Measurements from ENCODE around the gene OR2A14.

GRCh38 chr7:144100607-144101006, 22.4 kb upstream of the OR2A14 start:
- TF ChIP-seq, protein P1, sequence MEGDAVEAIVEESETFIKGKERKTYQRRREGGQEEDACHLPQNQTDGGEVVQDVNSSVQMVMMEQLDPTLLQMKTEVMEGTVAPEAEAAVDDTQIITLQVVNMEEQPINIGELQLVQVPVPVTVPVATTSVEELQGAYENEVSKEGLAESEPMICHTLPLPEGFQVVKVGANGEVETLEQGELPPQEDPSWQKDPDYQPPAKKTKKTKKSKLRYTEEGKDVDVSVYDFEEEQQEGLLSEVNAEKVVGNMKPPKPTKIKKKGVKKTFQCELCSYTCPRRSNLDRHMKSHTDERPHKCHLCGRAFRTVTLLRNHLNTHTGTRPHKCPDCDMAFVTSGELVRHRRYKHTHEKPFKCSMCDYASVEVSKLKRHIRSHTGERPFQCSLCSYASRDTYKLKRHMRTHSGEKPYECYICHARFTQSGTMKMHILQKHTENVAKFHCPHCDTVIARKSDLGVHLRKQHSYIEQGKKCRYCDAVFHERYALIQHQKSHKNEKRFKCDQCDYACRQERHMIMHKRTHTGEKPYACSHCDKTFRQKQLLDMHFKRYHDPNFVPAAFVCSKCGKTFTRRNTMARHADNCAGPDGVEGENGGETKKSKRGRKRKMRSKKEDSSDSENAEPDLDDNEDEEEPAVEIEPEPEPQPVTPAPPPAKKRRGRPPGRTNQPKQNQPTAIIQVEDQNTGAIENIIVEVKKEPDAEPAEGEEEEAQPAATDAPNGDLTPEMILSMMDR (IDR thresholded peaks at IDR 0.05; ENCODE audit: poor library complexity): no peak
- no peak for TF ChIP-seq EZH2 (IDR thresholded peaks at IDR 0.05; ENCODE audit: borderline replicate concordance)

Data from hepatocyte (in vitro differentiated cells).